PFSK-1 (cell line): ENCODE results near the gene BCAS3.

Source experiments
- POLR2AphosphoS5 ChIP-seq: IDR thresholded peaks from 2 replicates; pipeline ENCODE4 v1.6.1; 2012; ENCODE audit warnings: low read depth, mild to moderate bottlenecking, control low read depth, low read length, moderate library complexity
- SIN3A ChIP-seq: IDR thresholded peaks from 2 replicates; pipeline ENCODE4 v1.6.1; 2012; ENCODE audit warnings: mild to moderate bottlenecking, low read length, moderate library complexity, borderline replicate concordance; ENCODE audit not compliant: insufficient read depth

- TF ChIP-seq POLR2AphosphoS5 = no peak
- no peak for TF ChIP-seq SIN3A
Observed at GRCh38 chr17:60952747-60953146, 275.1 kb downstream of the BCAS3 start.
